NCI-H2029 treated with DMSO at 0.1 percent for 48 hours (cell line): ENCODE measurements around the gene CPA4.
A peak's percentile ranks its signal among the peaks of the same experiment; 100 is the strongest.

Source experiments
- DNase-seq: peaks from one replicate; lab custom pipeline; 2025; lab: John Stamatoyannopoulos, UW

The CPA4 gene

GRCh38 chr7:130275826-130276297 lies 17.1 kb upstream of the CPA4 start:
- DNase-seq, result no peak

- DNase-seq, result no peak
Measured at GRCh38 chr7:130276796-130277762, 15.9 kb upstream of the CPA4 start.

- no peak for DNase-seq
Measured at GRCh38 chr7:130277763-130278643, 15.0 kb upstream of the CPA4 start.

- DNase-seq, result no peak
Measured at GRCh38 chr7:130278860-130279259, 14.1 kb upstream of the CPA4 start.

GRCh38 chr7:130279286-130279685 lies 13.7 kb upstream of the CPA4 start:
- no peak for DNase-seq

- no peak for DNase-seq
Measured at GRCh38 chr7:130279906-130280305, 13.1 kb upstream of the CPA4 start.

GRCh38 chr7:130281260-130281659 lies 11.7 kb upstream of the CPA4 start:
- no peak for DNase-seq

GRCh38 chr7:130286881-130287280 lies 6.1 kb upstream of the CPA4 start:
- no peak for DNase-seq

GRCh38 chr7:130288168-130288567 lies 4.8 kb upstream of the CPA4 start:
- no peak for DNase-seq

- no peak for DNase-seq
Measured at GRCh38 chr7:130288829-130289228, 4.1 kb upstream of the CPA4 start.

- DNase-seq, result no peak
Measured at GRCh38 chr7:130289478-130289877, 3.5 kb upstream of the CPA4 start.

- DNase-seq, result no peak
Measured at GRCh38 chr7:130290745-130291144, 2.2 kb upstream of the CPA4 start.

GRCh38 chr7:130293521-130293920 lies 560 bp downstream of the CPA4 start:
- no peak for DNase-seq

GRCh38 chr7:130294314-130294713 lies 1.4 kb downstream of the CPA4 start:
- DNase-seq, result no peak

- DNase-seq, result no peak
Measured at GRCh38 chr7:130296221-130296951, 3.4 kb downstream of the CPA4 start.

- DNase-seq, result peak; percentile 72
Measured at GRCh38 chr7:130297628-130298543, 4.9 kb downstream of the CPA4 start.

GRCh38 chr7:130298544-130299326 lies 5.8 kb downstream of the CPA4 start:
- no peak for DNase-seq

GRCh38 chr7:130299866-130300265 lies 6.9 kb downstream of the CPA4 start:
- DNase-seq, result no peak

GRCh38 chr7:130301501-130302020 lies 8.6 kb downstream of the CPA4 start:
- DNase-seq, result no peak

GRCh38 chr7:130302649-130303048 lies 9.7 kb downstream of the CPA4 start:
- no peak for DNase-seq
